HepG2 (cell line): ENCODE data around the gene TUBB2B. TPM values are rescaled to one million over a fixed set of nuclear protein-coding genes. Genes with fewer than 3 reads are reported as not detected.

Source experiments
- ATAC-seq: fragments of 200-7000 bp; cut with Tn5 transposase; 3 replicates; pipeline ENCODE4 v1.9.1; 2020; ENCODE audit warnings: mild to moderate bottlenecking, moderate library complexity
- BruUV-seq: library from RNA; stranded (reverse); fragments of 400-500 nt; replicated peaks from 2 replicates; lab custom pipeline; 2021; lab: Mats Ljungman, UMichigan
- CTCF ChIA-PET: fragments of 300-600 bp; formaldehyde crosslinking; extraction: SDS; loops from one replicate; lab custom pipeline; 2021; ENCODE audit warnings: low total read pairs, inconsistent platforms, low intra/inter-chr PET ratio; lab: Yijun Ruan, JAX
- POLR2A ChIA-PET: fragments of 350-600 bp; sonication (Branson Sonifier 250); formaldehyde crosslinking; loops from one replicate; lab custom pipeline; 2020; ENCODE audit warnings: antibody characterized with exemption, inconsistent platforms; lab: Yijun Ruan, JAX
- DNase-seq: peaks from one replicate; pipeline ENCODE4 v3.0.0-alpha.2; 2015; ENCODE audit warnings: low spot score
- FAIRE-seq: peaks from 3 replicates; lab custom pipeline; 2011; peaks lifted over from hg19 to GRCh38; lab: Jason Lieb, UNC
- H2AFZ ChIP-seq: one replicate; pipeline ENCODE4 v1.6.1; 2011; ENCODE audit warnings: low read length, inconsistent platforms
- H3K27ac ChIP-seq: fragments of 300-600 bp; 3 replicates; pipeline ENCODE4 v1.8.0; 2011; ENCODE audit warnings: mixed run types, mild to moderate bottlenecking, mixed read lengths, low read length, inconsistent platforms; ENCODE audit not compliant: insufficient read depth; ENCODE audit errors: extremely low read length
- H3K27me3 ChIP-seq, 2 experiments: fragments of 200-600 bp in 1 of 2; 2 replicates in 1 of 2; 3 replicates in 1 of 2; pipeline versions ENCODE4 v1.6.0 to v1.8.0; 2011; ENCODE audit warnings: low read length in 2 of 2, mild to moderate bottlenecking in 2 of 2, moderate library complexity in 2 of 2, inconsistent platforms in 1 of 2; ENCODE audit not compliant: insufficient read depth in 2 of 2, control insufficient read depth in 1 of 2
- H3K36me3 ChIP-seq, 2 experiments: fragments of 200-600 bp in 1 of 2; replicated peaks in 1 of 2; 2 replicates in 1 of 2; 3 replicates in 1 of 2; pipeline versions ENCODE4 v1.5.1 to v1.8.0; 2011; ENCODE audit warnings: low read length in 2 of 2, inconsistent platforms in 1 of 2; ENCODE audit not compliant: insufficient read depth in 2 of 2, control insufficient read depth in 1 of 2
- H3K4me1 ChIP-seq: 2 replicates; pipeline ENCODE4 v1.5.1; 2012; ENCODE audit warnings: low read length, inconsistent platforms; ENCODE audit not compliant: insufficient read depth
- H3K4me2 ChIP-seq: 2 replicates; pipeline ENCODE4 v1.6.0; 2011; ENCODE audit warnings: low read depth, low read length, inconsistent platforms
- H3K4me3 ChIP-seq, 3 experiments: fragments of 200-600 bp in 1 of 3; sonication (generic), shearing (Covaris generic) in 1 of 3; replicated peaks in 1 of 3; 2 replicates each; pipeline ENCODE4 v1.5.1; 2011 to 2016; ENCODE audit warnings: low read length in 3 of 3, inconsistent platforms in 2 of 3, low read depth in 2 of 3, mild to moderate bottlenecking in 2 of 3, control low read depth in 1 of 3, mixed read lengths in 1 of 3; ENCODE audit not compliant: insufficient read depth in 1 of 3
- H3K79me2 ChIP-seq: one replicate; pipeline ENCODE4 v1.6.1; 2011; ENCODE audit warnings: low read length, inconsistent platforms; ENCODE audit not compliant: insufficient read depth
- H3K9ac ChIP-seq: 2 replicates; pipeline ENCODE4 v1.6.0; 2011; ENCODE audit warnings: mild to moderate bottlenecking, low read depth, low read length, inconsistent platforms; ENCODE audit not compliant: insufficient read depth
- H3K9me3 ChIP-seq: 2 replicates; pipeline ENCODE4 v1.5.1; 2012; ENCODE audit warnings: mild to moderate bottlenecking, low read length
- H4K20me1 ChIP-seq: 2 replicates; pipeline ENCODE4 v1.6.0; 2011; ENCODE audit warnings: inconsistent platforms, mild to moderate bottlenecking, low read length, moderate library complexity; ENCODE audit not compliant: insufficient read depth
- AHR ChIP-seq: IDR thresholded peaks from 2 replicates; pipeline ENCODE4 v1.6.1; 2018; ENCODE audit warnings: missing genetic modification reagents, missing compliant biosample characterization
- CAMTA2 ChIP-seq: sonication (generic); formaldehyde crosslinking; IDR thresholded peaks from 2 replicates; pipeline ENCODE4 v1.4.0; 2020; ENCODE audit warnings: mild to moderate bottlenecking, missing genetic modification reagents, borderline replicate concordance
- CHD2 ChIP-seq: IDR thresholded peaks from 2 replicates; pipeline ENCODE4 v1.6.1; 2011; ENCODE audit warnings: low read depth, low read length, improper control_type of control experiment
- CREM ChIP-seq, 2 experiments: sonication (generic) in 1 of 2; formaldehyde crosslinking in 1 of 2; IDR thresholded peaks; 2 replicates each; pipeline versions ENCODE4 v1.4.0 to v1.6.1; 2016 to 2020; ENCODE audit warnings: antibody characterized with exemption in 1 of 2, mild to moderate bottlenecking in 1 of 2, missing genetic modification reagents in 1 of 2
- HOXA9 ChIP-seq: sonication (generic); formaldehyde crosslinking; IDR thresholded peaks from 2 replicates; pipeline ENCODE4 v1.8.1; 2022; ENCODE audit warnings: missing genetic modification reagents, mild to moderate bottlenecking, moderate library complexity, borderline replicate concordance
- KDM2A ChIP-seq: sonication (generic); formaldehyde crosslinking; IDR thresholded peaks from 2 replicates; pipeline ENCODE4 v1.4.0; 2020; ENCODE audit warnings: low read depth, missing genetic modification reagents, borderline replicate concordance
- KMT2A ChIP-seq: sonication (generic); formaldehyde crosslinking; IDR thresholded peaks from 2 replicates; pipeline ENCODE4 v1.4.0; 2020; ENCODE audit warnings: missing genetic modification reagents
- MZF1 ChIP-seq: sonication (generic); formaldehyde crosslinking; IDR thresholded peaks from 2 replicates; pipeline ENCODE4 v1.8.1; 2023; ENCODE audit warnings: mild to moderate bottlenecking, missing genetic modification reagents, borderline replicate concordance
- PHF8 ChIP-seq: sonication (generic); formaldehyde crosslinking; IDR thresholded peaks from 2 replicates; pipeline ENCODE4 v1.5.0; 2020; ENCODE audit warnings: missing genetic modification reagents
- RFX5 ChIP-seq: IDR thresholded peaks from 2 replicates; pipeline ENCODE4 v1.6.1; 2011; ENCODE audit warnings: low read depth, low read length, improper control_type of control experiment
- TAF15 ChIP-seq: fragments of 200-400 bp; formaldehyde crosslinking; IDR thresholded peaks from one replicate; pipeline ENCODE4 v1.6.1; 2018; ENCODE audit warnings: mild to moderate bottlenecking, low read depth, low read length; ENCODE audit not compliant: poor library complexity, severe bottlenecking
- ZKSCAN5 ChIP-seq: sonication (generic); formaldehyde crosslinking; IDR thresholded peaks from 2 replicates; pipeline ENCODE4 v1.5.1; 2020; ENCODE audit warnings: mild to moderate bottlenecking, missing genetic modification reagents
- ZNF33B ChIP-seq: sonication (generic); formaldehyde crosslinking; IDR thresholded peaks from 2 replicates; pipeline ENCODE4 v1.5.1; 2020; ENCODE audit warnings: mild to moderate bottlenecking, missing genetic modification reagents
- WGBS: methylation state at CpG from one replicate; pipeline ENCODE4 v1.1.6; 2017; ENCODE audit warnings: low lambda C conversion rate; 5-methylcytosine and 5-hydroxymethylcytosine counted together
- in situ Hi-C: cut with HindIII; loops from 2 replicates; pipeline ENCODE4 v1.10.0; 2017; ENCODE audit warnings: low pct_unique_long_range_greater_than_20kb; ENCODE audit not compliant: extremely low pct_ligation_motif_present
- intact Hi-C: fragments of 100-400 bp; cut with micrococcal nuclease; formaldehyde crosslinking; loops from one replicate; pipeline ENCODE4 v1.10.0; 2022; ENCODE audit not compliant: unreplicated experiment
- polyA plus RNA-seq, 8 experiments: library from polyadenylated mRNA; depleted of rRNA in 3 of 8; stranded (reverse) in 7 of 8; unstranded in 1 of 8; fragments of >200 nt; fragmentation: Illumina TruSeq in 4 of 8; extraction: Trizol in 4 of 8; gene quantifications; 2 replicates each; pipeline versions ENCODE4 v1.2.1 to v1.2.3, GENCODE V29; 2011 to 2016; ENCODE audit warnings: low read depth in 4 of 8, missing spikeins in 1 of 8, mixed read lengths in 1 of 8; ENCODE audit not compliant: insufficient read depth in 1 of 8
- total RNA-seq, 5 experiments: library from RNA; depleted of rRNA; stranded (reverse); fragments of >200 nt; fragmentation: Illumina TruSeq; extraction: Trizol; gene quantifications; 2 replicates each; pipeline ENCODE4 v1.2.3, GENCODE V29; 2016; ENCODE audit warnings: low read depth in 1 of 5
- TF ChIP-seq, protein P1 (sequence below): sonication (generic); formaldehyde crosslinking; IDR thresholded peaks from 2 replicates; pipeline ENCODE4 v1.5.1; 2020; ENCODE audit warnings: missing genetic modification reagents, mild to moderate bottlenecking, borderline replicate concordance
- TF ChIP-seq, protein P2 (sequence below): sonication (generic); formaldehyde crosslinking; IDR thresholded peaks from 2 replicates; pipeline ENCODE4 v1.5.1; 2020; ENCODE audit warnings: missing genetic modification reagents, mild to moderate bottlenecking, borderline replicate concordance
- TF ChIP-seq, protein P3 (sequence below): sonication (generic); formaldehyde crosslinking; IDR thresholded peaks from 2 replicates; pipeline ENCODE4 v1.8.0; 2022; ENCODE audit warnings: mild to moderate bottlenecking, missing genetic modification reagents, borderline replicate concordance

TUBB2B gene
- total and polyA plus RNA-seq, 2 of the 13 experiments (the other 11 are each of a cell fraction or from before 2014, with no cell fraction given) = 10.3 to 23.6 TPM

GRCh38 chr6:3196770-3197169 is 30.7 kb downstream of the TUBB2B start (continued):
- TF ChIP-seq, protein P1, sequence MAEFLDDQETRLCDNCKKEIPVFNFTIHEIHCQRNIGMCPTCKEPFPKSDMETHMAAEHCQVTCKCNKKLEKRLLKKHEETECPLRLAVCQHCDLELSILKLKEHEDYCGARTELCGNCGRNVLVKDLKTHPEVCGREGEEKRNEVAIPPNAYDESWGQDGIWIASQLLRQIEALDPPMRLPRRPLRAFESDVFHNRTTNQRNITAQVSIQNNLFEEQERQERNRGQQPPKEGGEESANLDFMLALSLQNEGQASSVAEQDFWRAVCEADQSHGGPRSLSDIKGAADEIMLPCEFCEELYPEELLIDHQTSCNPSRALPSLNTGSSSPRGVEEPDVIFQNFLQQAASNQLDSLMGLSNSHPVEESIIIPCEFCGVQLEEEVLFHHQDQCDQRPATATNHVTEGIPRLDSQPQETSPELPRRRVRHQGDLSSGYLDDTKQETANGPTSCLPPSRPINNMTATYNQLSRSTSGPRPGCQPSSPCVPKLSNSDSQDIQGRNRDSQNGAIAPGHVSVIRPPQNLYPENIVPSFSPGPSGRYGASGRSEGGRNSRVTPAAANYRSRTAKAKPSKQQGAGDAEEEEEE = no peak
- TF ChIP-seq, protein P2, sequence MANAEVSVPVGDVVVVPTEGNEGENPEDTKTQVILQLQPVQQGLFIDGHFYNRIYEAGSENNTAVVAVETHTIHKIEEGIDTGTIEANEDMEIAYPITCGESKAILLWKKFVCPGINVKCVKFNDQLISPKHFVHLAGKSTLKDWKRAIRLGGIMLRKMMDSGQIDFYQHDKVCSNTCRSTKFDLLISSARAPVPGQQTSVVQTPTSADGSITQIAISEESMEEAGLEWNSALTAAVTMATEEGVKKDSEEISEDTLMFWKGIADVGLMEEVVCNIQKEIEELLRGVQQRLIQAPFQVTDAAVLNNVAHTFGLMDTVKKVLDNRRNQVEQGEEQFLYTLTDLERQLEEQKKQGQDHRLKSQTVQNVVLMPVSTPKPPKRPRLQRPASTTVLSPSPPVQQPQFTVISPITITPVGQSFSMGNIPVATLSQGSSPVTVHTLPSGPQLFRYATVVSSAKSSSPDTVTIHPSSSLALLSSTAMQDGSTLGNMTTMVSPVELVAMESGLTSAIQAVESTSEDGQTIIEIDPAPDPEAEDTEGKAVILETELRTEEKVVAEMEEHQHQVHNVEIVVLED (CRISPR knock-in tag) = no peak

GRCh38 chr6:3195695-3196497 is 31.6 kb downstream of the TUBB2B start:
- DNase-seq = peak; percentile 90
- ChIA-PET POLR2A (interaction anchor here (0.6 to 2.7 kb wide), 10 partner anchors 13 to 862 kb away, joined by 3 to 15 read pairs (median 3); partner anchors contain the start of gene TUBB2A), CTCF (interaction anchor here (1.1 kb wide), 1 partner anchor 70 kb away, joined by 3 read pairs; no protein-coding TSS in a partner anchor)
- Histone ChIP-seq H3K79me2 (peaks cover 7% of the 10 kb centered on the region), H3K27ac (peak overlapping the region; percentile 66), H3K9ac (peak overlapping the region; percentile 66), H3K4me1 (peaks cover 39% of the 10 kb centered on the region), H3K9me3 (no peaks in the 10 kb centered on the region), H3K4me3 (peak overlapping the region; percentile 46 to 67 (median 59)), H3K36me3 (no peaks in the 10 kb centered on the region), H3K27me3 (peaks cover 0 to 8% of the 10 kb centered on the region in 2 experiments; a peak in 1 of 5 replicates), H4K20me1 (no peaks in the 10 kb centered on the region), H2AFZ (peak overlapping the region; percentile 22), H3K4me2 (peak overlapping the region; percentile 82)
- intact Hi-C loops = loop anchor here (2.0 to 5.0 kb wide), 3 partner anchors 13 to 69 kb away; partner anchors contain the start of gene PSMG4
- in situ Hi-C loops = no loop called here
- peak; percentile 90 for ATAC-seq
- no TSS peak for BruUV-seq
- WGBS = 26% methylated on average over 16 of the region's 16 CpGs
- peak; percentile 85 for FAIRE-seq
- TF ChIP-seq AHR (CRISPR knock-in tag) (no peak), KDM2A (peak; percentile 76; the same call in 1 of the 2 replicates), MZF1 (CRISPR knock-in tag) (no peak), CHD2 (peak; percentile 96), CAMTA2 (CRISPR knock-in tag) (no peak; the same call in 1 of the 2 replicates), PHF8 (CRISPR knock-in tag) (peak; percentile 63), KMT2A (CRISPR knock-in tag) (0 out of 2 replicates have a peak, but pooled peaks have one; percentile 34), HOXA9 (CRISPR knock-in tag) (no peak), TAF15 (no peak), ZKSCAN5 (no peak), ZNF33B (no peak; the same call in 1 of the 2 replicates), CREM (IDR thresholded peaks at IDR 0.05) (peak; percentile 39; the same call in 1 of the 2 replicates), CREM (CRISPR knock-in tag; IDR thresholded peaks at IDR 0.05) (no peak), RFX5 (no peak)
- TF ChIP-seq, protein P3, sequence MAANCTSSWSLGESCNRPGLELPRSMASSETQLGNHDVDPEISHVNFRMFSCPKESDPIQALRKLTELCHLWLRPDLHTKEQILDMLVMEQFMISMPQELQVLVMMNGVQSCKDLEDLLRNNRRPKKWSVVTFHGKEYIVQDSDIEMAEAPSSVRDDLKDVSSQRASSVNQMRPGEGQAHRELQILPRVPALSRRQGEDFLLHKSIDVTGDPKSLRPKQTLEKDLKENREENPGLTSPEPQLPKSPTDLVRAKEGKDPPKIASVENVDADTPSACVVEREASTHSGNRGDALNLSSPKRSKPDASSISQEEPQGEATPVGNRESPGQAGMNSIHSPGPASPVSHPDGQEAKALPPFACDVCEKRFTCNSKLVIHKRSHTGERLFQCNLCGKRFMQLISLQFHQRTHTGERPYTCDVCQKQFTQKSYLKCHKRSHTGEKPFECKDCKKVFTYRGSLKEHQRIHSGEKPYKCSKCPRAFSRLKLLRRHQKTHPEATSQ = peak; percentile 91; the same call in 1 of the 2 replicates
